ENCODE measurements around the gene MRPS9. TPM values are rescaled to one million over a fixed set of nuclear protein-coding genes. Genes with fewer than 3 reads are reported as not detected.

Gene MRPS9
- total RNA-seq, 1 experiment from 2014 or later: 60.0 TPM

GRCh38 chr2:105104208-105104731, 66.4 kb downstream of the MRPS9 start:
- Mint-ChIP-seq H3K4me3 (no peak overlapping the region), H3K36me3 (ENCODE audit: insufficient read depth in 1 of 3, low read depth in 3 of 3) (peaks cover 18 to 23% (median 19%) of the 10 kb centered on the region in 3 experiments), H3K4me1 (peaks cover 34 to 37% of the 10 kb centered on the region in 2 experiments), H3K27me3 (ENCODE audit: low read depth) (peaks cover 3% of the 10 kb centered on the region), H3K9me3 (no peaks in the 10 kb centered on the region), H3K27ac (no peak overlapping the region; a peak in 1 of 7 replicates)
- peaks cover 4% of the 10 kb centered on the region for H3K23me2 ChIP-seq (ENCODE audit: insufficient read length, low read depth, low read length, poor library complexity, severe bottlenecking)
- no peak overlapping the region for H4K8ac ChIP-seq (replicated peaks; ENCODE audit: insufficient read length, low read depth, low read length)
- H3K14ac ChIP-seq (ENCODE audit: insufficient read depth, low read length): no peak overlapping the region
- no peak overlapping the region for H4K91ac ChIP-seq (ENCODE audit: insufficient read length, low read depth, low read length)
- H3K27me3 ChIP-seq (ENCODE audit: insufficient read depth, low read length): no peaks in the 10 kb centered on the region
- no peaks in the 10 kb centered on the region; the same call in 1 of the 2 replicates for H3K4me1 ChIP-seq (ENCODE audit: insufficient read depth, low read length)
- TF ChIP-seq CTCF (conservative IDR thresholded peaks at IDR 0.05): no peak
- no peak overlapping the region for H2AK5ac ChIP-seq (ENCODE audit: insufficient read length, low read length)
- H3K56ac ChIP-seq (ENCODE audit: insufficient read length, low read depth, low read length): no peak overlapping the region
- no peaks in the 10 kb centered on the region for H3K79me1 ChIP-seq (ENCODE audit: insufficient read depth, low read depth, low read length, poor library complexity, severe bottlenecking)
- H2BK20ac ChIP-seq (ENCODE audit: low read depth, low read length, poor library complexity, severe bottlenecking): no peak overlapping the region
- no peak overlapping the region for H3K4me2 ChIP-seq (ENCODE audit: insufficient read depth, insufficient read length, low read length)
- no peak overlapping the region for H3K27ac ChIP-seq (ENCODE audit: insufficient read length, low read depth, low read length)
- no peaks in the 10 kb centered on the region for H3K79me2 ChIP-seq (ENCODE audit: insufficient read depth, low read length)
- no peak for DNase-seq
- no peak overlapping the region for H2BK12ac ChIP-seq (ENCODE audit: insufficient read length, low read depth, low read length)
- H4K20me1 ChIP-seq (ENCODE audit: control insufficient read depth, insufficient read depth, insufficient read length): no peaks in the 10 kb centered on the region
- no peak overlapping the region for H2BK120ac ChIP-seq (ENCODE audit: low read depth, low read length, poor library complexity, severe bottlenecking)
- H3K23ac ChIP-seq (ENCODE audit: insufficient read length, low read depth, low read length): no peak overlapping the region
- H2AFZ ChIP-seq (ENCODE audit: low read length): no peak overlapping the region
- WGBS (ENCODE audit: extremely low coverage, insufficient read length, low lambda C conversion rate): no CpG with 5 or more reads among the region's 8 CpGs
- no peak overlapping the region for H3K18ac ChIP-seq (ENCODE audit: insufficient read length, low read depth, low read length)
- no peak overlapping the region for H3T11ph ChIP-seq (ENCODE audit: low read length)
- H3K4ac ChIP-seq (ENCODE audit: low read depth, low read length): no peak overlapping the region
- H2BK15ac ChIP-seq (ENCODE audit: low read depth, low read length): no peak overlapping the region
- no peak overlapping the region for H3K9ac ChIP-seq (ENCODE audit: extremely low read depth, insufficient read length, low read length)
- H2BK5ac ChIP-seq (ENCODE audit: insufficient read length, low read length): no peak overlapping the region
- no peak overlapping the region for H4K5ac ChIP-seq (ENCODE audit: insufficient read length, low read depth, low read length)
- H3K9me3 ChIP-seq (ENCODE audit: control insufficient read depth, low read depth, low read length): no peaks in the 10 kb centered on the region
